DLD1 (cell line): ENCODE measurements around the gene HOXA4.

ENCODE experiments used
- in situ Hi-C: cut with HindIII; loops from 2 replicates; pipeline ENCODE4 v1.10.0; 2017; ENCODE audit warnings: low sequenced_read_pairs

Gene HOXA4

DNA sequence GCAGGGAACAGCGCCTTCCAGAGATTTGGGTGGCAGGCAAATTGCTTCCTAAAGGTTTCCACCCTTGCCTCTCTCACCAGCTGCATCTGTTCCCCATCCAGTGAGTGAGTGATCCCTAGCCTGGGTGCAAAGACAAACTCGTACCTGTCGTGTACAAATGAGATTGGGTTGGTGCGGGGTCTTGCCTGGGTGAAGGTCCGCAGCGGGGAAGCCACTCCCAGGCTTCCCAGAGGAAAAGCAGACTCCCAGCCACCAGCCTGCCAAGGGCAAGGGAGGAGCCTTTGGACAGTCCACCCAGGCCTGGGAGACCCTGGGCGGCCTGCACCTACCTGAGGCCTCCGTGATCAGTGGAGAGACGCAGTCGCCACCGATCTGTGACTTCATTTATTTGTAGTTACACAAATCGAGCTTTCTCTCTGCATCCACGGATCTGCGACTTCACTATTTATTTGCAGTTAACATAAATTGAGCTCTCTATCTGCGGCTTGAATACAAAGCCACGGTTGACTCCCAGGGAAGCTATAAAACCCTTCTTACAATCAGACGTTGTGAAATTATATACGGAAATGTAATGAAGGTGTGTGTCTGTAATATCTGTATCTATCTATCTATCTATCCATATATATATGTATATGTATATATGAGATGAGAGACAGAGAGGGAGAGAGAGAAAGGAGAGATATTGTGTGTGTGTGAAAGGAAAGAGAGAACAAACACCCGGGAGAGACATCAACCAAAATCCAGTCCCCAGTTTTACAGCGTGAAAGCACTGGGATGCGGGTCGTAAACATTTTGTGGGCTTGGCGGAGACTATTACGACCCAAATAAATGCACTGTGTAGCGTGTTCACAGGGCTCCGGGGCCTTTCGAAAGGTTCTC, 28.9 kb upstream of the HOXA4 start:
- in situ Hi-C loops: loop anchor here (5.0 to 10.0 kb wide), 2 partner anchors 32 to 305 kb away; no protein-coding TSS in a partner anchor

DNA sequence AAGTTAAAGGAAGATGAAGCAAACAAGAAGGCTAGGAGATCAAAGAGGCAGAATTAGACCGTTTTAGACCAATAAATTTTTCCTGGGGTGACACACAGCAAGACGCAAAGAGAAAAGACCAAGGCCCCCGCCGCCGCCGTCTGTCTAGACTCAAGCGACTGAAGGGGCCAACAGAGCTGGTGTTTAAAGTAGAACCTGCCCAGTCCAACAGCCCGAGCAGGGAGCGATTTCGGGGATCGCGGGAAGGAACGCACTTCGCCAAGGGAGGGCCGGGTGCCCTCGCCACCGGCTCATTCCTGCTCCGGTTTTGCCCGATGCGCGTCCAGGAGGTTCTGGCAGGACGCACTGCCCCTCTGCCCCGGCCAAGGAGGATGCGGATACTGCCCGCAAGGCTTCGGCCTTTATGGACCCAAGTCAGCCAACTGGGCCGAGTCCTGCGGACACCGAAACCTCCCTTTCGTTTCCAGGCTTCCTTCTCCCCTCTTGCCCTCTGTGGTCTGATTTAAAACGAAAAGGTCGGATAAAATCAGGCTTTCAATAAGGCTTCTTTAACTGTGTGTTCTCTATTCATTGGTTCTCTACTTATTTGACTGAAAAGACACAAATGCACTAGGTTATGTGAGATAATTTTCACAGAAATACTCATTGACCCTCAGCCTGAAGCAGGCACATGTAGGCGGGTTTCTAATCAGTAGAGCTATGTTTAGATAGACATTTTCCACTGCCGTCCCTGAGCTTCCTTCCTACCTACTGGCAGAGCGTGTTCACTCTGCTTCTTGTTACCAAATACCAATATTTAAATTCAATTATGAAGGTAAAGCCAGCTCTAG, 28.1 kb upstream of the HOXA4 start:
- in situ Hi-C loops: no loop called here

DNA sequence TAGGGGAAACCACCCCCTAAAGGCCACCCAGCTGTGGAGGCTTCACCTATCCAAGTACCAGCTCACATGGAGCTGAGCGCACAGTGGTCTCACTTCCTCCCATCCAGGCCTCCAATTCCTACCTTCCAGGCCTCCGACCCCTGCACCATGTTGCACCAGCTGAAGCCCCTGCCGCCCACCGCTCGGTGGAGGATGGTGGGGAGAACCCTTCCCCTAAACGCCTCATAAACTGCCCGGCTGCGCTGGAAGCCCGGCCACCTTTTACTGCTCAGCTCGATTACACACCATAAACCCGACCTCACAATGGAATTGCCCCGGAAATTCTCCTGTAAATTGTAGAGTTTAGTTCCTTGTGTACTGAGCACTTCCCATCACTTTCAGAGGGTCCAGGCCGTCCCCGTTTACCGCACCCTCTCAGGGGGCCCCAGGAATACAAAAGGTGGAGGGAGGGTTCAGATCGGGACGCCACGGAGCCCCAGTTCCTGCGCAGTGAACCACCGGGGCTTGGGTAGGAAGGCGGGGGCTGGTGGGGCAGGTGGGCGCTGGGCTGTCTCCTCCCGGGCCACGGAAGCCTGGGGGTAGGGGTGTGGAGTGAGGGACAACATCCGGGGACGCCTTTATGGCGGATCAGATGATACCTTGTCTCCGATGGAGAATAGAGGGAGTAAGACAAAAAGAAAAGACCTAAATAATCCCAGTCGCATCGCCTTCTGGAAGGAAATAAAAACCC, 27.3 kb upstream of the HOXA4 start:
- in situ Hi-C loops: no loop called here

DNA sequence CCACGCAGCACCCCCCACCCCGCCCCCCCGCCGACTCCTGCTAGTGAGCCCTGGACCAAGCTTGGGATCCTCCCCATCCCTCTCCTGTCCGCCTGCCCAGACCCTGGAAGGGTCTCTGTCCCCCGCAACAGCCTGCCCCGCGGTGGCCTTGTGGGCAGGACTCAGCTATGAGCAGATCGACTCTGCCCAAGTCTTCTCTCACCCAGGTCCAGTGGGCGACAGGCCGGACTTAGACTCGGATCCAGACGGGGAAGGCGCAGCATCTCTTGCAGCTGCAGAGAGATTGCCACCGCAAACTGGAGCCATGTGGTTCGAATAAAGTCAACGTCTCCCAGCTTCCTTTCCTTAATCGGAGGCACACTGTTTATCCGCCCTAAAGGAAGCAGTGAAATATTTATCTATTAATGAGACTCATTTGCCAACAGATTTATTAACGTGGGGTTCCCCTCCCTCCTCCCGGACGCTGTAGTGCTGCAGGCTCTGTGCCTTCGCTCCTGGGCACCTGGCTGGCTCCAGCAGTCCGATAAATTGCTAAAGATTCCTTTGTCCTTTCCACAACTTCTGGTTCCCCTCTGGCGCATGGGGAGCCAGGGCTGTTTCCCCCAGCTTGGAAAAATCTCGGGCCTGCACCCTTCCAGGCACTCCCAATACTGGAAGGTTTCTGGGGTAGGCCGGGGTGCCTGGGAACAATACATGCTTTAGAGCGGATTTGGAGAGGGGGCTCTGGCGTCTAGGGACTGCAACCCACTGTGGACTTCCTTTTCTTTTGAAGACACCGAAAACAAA, 26.6 kb upstream of the HOXA4 start:
- in situ Hi-C loops: no loop called here

DNA sequence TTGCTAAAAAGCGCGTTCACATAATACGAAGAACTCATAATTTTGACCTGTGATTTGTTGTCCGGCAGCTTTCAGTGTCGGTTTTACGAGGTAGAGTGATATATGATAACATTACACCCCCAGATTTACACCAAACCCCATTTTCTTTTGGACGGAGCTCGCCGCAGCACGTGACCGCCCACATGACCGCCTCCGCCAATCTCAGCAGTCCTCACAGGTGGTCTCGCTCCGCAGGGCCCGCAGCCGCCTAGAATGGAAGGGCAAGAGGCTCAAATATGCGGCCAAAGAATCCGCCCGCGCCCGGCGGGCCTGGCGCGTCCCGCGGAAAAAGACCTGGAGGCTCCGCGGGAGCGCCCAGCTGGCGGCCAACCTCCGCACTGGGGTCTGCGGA, 25.9 kb upstream of the HOXA4 start, which contains the start of gene HOXA7:
Gene HOXA7, minus strand, starts transcription at position 168 of the 391 bp plus-strand sequence. Its CDS starts 130 bp downstream, at position 38.
- in situ Hi-C loops: no loop called here

DNA sequence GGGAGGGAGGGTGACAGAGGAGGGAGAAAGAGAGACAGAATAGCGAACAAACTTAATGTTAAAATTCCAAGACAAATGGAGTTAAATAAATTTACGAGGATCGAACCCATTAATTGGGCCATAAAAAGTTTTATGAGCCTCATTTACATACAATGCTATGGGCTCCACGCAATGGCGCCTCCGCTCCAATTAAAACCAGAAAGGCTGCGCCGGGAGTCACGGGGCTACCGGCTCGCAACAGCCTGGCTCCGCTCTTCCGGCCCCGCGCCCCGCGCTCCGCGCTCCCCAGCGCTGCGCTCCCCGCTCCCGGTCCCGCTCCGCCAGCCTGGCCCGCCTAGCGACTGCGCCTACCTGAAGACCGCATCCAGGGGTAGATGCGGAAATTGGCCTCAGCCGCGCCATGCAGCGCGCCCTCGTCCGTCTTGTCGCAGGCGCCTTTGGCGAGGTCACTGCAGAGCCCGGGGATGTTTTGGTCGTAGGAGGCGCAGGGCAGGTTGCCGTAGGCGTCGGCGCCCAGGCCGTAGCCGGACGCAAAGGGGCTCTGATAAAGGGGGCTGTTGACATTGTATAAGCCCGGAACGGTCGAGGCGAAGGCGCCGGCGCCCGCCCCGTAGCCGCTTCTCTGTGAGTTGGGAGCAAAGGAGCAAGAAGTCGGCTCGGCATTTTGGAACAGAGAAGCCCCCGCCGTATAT, 25.4 kb upstream of the HOXA4 start:
- in situ Hi-C loops: no loop called here

DNA sequence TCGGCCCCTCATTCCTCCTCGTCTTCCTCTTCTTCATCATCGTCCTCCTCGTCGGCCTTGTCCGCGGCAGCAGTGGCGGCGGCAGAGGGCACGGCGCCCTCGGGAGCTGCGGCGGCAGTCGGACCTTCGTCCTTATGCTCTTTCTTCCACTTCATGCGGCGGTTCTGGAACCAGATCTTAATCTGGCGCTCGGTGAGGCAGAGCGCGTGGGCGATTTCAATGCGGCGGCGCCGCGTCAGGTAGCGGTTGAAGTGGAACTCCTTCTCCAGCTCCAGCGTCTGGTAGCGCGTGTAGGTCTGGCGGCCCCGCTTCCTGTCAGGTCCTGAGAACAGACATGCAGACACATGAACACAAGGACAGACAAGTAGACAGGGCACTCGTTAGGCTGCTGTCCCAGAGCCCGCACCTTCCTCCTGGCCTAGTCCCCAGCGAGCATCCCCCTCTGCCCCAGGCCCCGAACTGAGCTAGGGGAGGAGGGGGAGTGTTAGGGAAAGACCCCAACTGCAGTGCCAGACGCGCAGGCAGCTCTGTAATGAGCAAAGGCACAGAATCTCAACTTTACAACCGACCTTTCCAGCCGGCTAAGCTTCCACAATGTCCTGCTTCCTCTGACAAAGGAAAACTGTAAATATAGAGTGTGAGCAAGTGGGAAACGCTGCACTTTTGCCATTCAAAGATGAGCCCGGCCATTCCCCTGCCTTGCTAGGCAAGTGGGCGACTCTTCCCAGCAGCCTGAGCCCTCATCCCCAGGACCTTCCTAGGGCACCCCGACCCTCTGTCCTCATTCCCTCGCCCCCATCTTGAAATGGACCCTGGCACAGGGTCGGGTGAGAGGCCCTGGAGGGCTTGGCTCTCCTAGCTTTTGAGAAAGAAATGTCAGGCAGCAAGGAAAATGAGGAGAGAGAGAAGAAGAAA, 24.6 kb upstream of the HOXA4 start:
- in situ Hi-C loops: no loop called here

DNA sequence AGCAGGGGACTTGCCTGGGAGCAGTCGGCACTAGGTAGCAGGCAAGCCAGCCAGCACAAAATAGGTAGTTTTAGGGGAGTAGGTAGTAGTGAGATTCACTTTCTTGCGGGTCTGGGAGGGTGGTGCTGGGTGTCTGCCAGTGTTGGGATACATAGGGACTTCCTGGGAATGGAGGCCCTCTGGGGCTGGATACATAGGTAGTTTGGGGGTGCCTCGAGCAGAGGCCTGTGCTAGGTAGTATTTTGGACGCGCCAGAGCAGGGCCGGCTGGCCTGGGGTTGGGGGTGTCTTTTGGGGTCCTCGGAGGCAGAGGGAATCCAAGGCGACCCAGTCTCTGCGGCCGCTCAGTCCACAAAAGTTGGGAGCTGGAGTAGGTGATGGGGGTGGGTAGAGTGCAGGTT, 23.8 kb upstream of the HOXA4 start:
- in situ Hi-C loops: no loop called here

DNA sequence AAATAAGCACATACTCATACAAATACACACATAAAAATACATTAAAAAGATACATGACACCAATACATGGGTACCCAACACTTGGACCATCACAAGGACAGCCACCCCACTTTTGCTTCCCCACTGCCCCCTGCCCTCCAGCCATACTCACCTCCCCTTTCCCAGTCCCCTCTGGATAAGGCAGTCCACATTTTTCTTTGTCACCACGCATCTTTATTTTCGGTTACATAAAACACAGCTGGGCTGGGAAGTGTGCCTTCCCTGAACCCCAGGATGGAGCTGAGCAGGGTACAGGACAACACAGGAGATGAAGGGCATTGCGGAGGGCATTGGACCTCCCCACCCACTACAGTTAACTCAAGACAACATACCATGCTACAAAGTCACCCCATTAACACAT, 23.0 kb upstream of the HOXA4 start:
- in situ Hi-C loops: no loop called here

DNA sequence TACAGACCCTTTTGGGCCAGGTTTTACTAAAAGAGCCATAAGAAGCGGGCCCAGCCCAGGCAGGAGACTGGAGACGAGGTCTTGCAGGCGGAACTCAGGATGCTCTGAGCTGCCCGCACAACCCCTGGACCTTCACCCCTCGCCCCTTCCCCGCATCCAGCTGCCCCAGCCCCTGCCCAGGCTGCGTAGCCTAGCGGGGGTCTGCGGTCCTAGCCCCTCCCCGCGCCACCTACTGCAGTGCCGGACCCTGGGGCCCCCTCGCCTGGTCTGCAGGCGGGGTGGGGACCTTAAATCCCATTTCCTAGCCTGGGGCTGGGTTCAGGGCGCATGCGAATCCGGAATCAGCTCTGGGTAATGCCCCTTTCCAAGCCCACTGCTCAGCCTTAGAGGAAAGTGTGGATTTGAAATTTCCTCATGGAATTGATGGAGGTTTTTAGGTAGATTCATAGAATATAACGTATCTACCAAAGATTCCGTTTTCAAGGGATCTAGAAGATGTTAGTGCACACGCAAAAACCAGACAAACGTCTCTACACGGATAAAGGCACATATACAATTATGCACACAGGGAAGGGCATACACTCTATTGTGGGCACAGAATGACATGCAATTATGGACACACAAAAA, 22.4 kb upstream of the HOXA4 start:
- in situ Hi-C loops: no loop called here

DNA sequence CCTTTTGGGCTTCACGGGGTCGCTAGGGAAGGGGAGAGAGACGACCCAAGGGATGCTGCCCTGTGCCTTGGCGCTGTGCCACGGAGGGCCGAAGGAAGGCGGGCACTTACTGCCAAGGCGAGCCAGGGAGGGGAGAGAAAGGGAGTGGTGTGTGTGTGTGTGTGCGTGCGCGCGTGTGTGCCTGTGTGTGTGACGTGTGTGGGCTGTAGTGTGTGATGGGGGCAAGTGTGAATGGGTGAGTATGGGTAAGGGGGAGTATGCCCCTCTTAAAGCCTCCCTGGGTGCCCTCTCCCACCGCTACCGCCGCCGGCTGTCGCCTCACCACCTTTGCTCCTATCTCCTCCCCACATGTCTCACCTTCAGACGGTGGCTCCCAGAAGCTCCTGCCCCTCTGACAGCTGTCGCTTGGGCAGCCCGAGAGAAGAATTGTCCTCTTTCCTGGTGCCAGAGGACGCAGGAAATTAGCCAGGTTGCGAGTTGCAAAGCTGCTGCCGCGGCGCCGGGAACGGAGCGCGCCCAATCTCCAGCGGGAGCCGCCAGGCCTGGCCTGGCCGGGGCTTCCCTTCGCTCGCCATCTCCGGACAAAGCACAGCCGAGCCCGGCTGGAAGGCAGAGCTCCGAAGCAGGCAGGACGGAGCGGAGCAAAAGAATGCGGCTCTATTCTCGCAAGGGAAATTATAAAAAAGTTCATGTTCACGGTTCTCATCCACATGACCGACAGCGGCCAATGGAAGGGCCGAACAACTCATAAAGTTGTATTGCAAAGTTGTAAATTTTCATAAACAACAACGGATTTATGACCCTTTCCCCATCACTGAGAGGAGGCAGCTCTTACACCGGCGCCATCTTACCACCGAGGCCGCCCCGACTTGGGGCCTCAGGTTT, 21.6 kb upstream of the HOXA4 start, which contains the start of gene HOXA3:
Gene HOXA3, minus strand, starts transcription at position 653 of the 885 bp plus-strand sequence. CDS start 41,943 bp downstream, outside the sequence.
- in situ Hi-C loops: no loop called here

DNA sequence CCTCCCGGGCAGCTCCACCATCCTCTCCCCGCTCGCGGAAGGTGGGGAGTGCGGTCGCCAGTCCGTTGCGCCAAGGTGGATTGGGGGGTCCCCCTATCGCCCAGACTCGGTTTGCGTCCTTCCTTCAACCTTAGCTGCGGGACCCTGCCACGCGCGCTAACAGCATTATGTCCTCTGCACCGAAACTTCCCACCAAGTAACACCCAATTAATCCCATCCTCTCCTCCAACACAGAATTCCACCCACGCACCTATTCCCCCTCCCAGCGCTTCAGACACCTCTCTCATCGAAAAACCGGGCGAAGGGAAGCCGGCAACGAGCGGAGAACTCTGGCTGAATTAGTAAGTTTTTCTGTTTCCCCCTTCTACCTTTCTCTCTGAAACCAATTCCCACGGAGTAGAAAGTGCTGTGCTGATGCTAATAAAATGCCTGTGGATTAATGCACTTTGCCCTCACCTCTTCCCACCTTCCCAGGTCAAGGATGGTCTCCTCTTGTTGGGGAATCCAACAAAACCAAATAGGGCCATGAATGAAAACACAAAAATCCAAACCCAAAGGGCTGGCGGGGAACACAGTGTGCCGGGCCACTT, 20.9 kb upstream of the HOXA4 start:
- in situ Hi-C loops: no loop called here

DNA sequence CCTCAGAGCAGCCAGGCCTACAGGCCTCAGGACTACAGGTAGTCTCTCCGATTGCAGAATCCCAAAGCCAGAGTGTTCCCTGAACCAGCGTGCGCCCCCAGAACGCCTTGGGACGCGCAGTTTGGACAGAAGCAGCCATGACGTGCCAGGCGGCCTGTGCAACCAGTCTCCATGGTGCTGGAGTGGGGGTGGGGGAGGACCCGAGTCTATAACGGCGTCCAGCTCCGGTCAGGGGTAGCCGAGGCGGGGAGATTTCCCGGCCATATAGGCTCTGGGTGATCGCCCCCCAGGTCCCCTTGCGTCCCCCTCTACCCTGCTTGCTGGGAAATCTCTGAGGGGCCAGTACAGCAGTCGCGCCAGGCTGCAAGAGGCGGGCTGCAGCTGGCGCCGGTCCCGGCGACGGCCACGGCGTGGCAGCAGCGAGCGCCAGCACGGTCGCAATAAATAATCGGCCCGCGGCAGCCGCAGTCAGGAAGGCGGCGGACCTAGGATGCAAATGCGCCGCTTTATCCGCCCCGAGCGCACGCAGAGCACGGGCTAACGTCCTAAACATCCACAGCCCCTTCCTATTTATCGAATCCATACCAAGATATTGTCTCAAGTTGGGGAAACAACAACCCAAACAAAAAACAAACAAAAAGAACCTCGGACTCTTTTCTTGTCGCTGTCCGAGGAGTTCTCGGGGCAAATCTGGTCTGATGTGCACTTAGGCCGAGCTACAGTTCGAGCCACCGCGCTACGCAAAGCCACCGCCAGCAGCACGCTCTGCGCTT, 20.2 kb upstream of the HOXA4 start:
- in situ Hi-C loops: no loop called here

DNA sequence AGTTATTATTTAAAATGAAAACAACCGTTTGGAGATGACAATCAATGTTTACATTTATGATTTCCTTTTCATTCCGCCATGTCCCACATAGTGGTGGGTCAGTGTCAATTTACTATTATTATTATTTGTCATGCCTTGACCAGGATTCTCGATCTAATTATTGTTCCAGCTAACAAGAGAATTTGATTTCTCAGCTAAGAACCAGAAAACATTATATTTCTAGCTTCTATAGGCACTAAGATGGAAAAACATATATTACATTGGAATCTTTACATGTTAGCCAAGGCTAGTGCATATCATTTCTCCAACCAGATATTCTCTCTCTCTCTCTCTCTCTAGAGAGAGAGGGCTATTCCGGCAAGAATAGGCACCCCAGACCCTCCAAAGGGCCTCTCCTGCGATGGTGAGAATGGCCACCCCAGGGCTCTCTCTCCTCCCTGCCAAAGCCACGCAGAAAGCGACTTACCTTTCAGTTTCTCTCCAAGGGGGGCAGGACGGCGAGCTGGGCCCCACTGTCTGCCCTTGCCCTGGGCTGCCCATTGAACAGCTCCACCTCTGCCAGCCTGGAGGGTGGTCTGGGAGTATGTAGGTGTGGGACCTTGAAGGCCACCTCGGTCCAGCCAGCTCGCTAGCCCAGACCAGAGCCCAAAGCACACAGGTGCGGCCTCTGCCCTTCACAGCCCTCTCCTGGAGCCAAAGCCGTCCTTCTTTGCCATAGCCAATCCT, 19.4 kb upstream of the HOXA4 start:
- in situ Hi-C loops: no loop called here
